Measurements from ENCODE around the gene COL7A1. TPM values are rescaled to one million over a fixed set of nuclear protein-coding genes. Genes with fewer than 3 reads are reported as not detected.

COL7A1 gene
- total and polyA plus RNA-seq, 2 of the 8 experiments (the other 6 are each of a cell fraction or from before 2014, with no cell fraction given): 10.7 to 13.9 TPM

- TF ChIP-seq CHD2 (IDR thresholded peaks at IDR 0.05; ENCODE audit: low read length) (no peak), SIRT6 (IDR thresholded peaks at IDR 0.05; ENCODE audit: low read length) (no peak), FOSL1 (IDR thresholded peaks at IDR 0.05; ENCODE audit: insufficient read depth, low read depth, low read length) (no peak), NRF1 (IDR thresholded peaks at IDR 0.05; ENCODE audit: low read depth, low read length) (no peak), SP2 (IDR thresholded peaks at IDR 0.05; ENCODE audit: low read length) (no peak), BACH1 (IDR thresholded peaks at IDR 0.05; ENCODE audit: low read length) (no peak)
Observed at GRCh38 chr3:48572517-48572916, 22.6 kb downstream of the COL7A1 start (continued).

All from H1 (cell line).